ENCODE data around the gene CCHCR1. TPM values are rescaled to one million over a fixed set of nuclear protein-coding genes. Genes with fewer than 3 reads are reported as not detected.

Gene CCHCR1
- total and polyA plus RNA-seq, 2 of the 13 experiments (the other 11 are each of a cell fraction or from before 2014, with no cell fraction given): 14.6 to 28.2 TPM

DNA sequence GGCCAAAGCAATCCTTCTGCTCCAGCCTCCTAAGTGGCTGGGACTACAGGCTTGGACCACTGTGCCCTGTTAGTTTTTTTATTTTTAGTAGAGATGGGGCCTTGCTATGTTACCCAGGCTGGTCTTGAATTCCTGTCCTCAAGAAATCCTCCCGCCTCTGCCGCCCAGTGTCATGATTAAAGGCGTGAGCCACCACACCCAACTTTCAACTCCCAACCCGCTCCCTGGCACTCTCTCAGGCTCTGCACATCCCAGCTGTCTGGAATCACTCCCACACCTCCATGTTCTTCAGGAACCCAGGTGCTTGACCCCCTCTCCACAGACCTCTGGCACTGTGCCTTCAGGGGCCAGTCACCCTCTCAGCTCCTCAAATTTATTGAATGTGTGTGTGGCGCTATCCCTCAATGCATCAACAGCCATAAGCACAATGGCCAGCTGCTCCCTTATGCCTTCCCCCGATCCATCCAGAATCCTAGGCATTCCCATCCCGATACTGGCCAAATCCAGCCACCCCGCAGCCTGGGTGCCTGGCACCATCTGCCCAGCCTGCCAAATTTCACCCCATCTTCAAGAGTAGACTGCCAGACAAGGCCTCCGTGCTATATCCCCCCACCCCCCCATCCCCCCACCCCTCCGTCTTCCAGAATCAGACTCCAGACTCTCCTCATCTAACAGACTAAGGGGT is 13.5 kb upstream of the CCHCR1 start:
- no peaks in the 10 kb centered on the region for H3K4me1 ChIP-seq (ENCODE audit: insufficient read depth, low read length)
- no peak overlapping the region for H2AFZ ChIP-seq (ENCODE audit: low read length)
- no peaks in the 10 kb centered on the region; the same call in 1 of the 2 replicates for H4K20me1 ChIP-seq (ENCODE audit: insufficient read depth, low read length)
- DNase-seq (ENCODE audit: low spot score) (no peak), FAIRE-seq (no peak), ATAC-seq (no peak)
- TF ChIP-seq, protein P1, sequence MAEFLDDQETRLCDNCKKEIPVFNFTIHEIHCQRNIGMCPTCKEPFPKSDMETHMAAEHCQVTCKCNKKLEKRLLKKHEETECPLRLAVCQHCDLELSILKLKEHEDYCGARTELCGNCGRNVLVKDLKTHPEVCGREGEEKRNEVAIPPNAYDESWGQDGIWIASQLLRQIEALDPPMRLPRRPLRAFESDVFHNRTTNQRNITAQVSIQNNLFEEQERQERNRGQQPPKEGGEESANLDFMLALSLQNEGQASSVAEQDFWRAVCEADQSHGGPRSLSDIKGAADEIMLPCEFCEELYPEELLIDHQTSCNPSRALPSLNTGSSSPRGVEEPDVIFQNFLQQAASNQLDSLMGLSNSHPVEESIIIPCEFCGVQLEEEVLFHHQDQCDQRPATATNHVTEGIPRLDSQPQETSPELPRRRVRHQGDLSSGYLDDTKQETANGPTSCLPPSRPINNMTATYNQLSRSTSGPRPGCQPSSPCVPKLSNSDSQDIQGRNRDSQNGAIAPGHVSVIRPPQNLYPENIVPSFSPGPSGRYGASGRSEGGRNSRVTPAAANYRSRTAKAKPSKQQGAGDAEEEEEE (CRISPR knock-in tag; IDR thresholded peaks at IDR 0.05; ENCODE audit: borderline replicate concordance): no peak
- ChIA-PET POLR2A (no interaction called here), CTCF (ENCODE audit: low intra/inter-chr PET ratio, low total read pairs) (no interaction called here)
- intact Hi-C loops (cut with micrococcal nuclease; ENCODE audit: unreplicated experiment): no loop called here
- H3K27ac ChIP-seq (ENCODE audit: extremely low read length, insufficient read depth, low read length): no peak overlapping the region
- WGBS (ENCODE audit: low lambda C conversion rate): 98% methylated on average over 10 of the region's 10 CpGs
- H3K4me2 ChIP-seq (ENCODE audit: low read depth, low read length): no peak overlapping the region
- H3K4me3 ChIP-seq (replicated peaks in 1 of 3; ENCODE audit: insufficient read depth in 1 of 3, low read depth in 2 of 3, low read length in 3 of 3): no peak overlapping the region
- BruUV-seq (replicated peaks): no TSS peak
- no peak overlapping the region for H3K9ac ChIP-seq (ENCODE audit: insufficient read depth, low read depth, low read length)
- in situ Hi-C loops (cut with HindIII; ENCODE audit: extremely low pct_ligation_motif_present, low pct_unique_long_range_greater_than_20kb): no loop called here
- no peaks in the 10 kb centered on the region for H3K9me3 ChIP-seq (ENCODE audit: low read length)
- peaks cover 1% of the 10 kb centered on the region for H3K79me2 ChIP-seq (ENCODE audit: insufficient read depth, low read length)
- no peaks in the 10 kb centered on the region for H3K27me3 ChIP-seq (ENCODE audit: control insufficient read depth in 1 of 2, insufficient read depth in 2 of 2, low read length in 2 of 2)
- H3K36me3 ChIP-seq (replicated peaks in 1 of 2; ENCODE audit: control insufficient read depth in 1 of 2, insufficient read depth in 2 of 2, low read length in 2 of 2): peaks cover 6 to 31% of the 10 kb centered on the region in 2 experiments

DNA sequence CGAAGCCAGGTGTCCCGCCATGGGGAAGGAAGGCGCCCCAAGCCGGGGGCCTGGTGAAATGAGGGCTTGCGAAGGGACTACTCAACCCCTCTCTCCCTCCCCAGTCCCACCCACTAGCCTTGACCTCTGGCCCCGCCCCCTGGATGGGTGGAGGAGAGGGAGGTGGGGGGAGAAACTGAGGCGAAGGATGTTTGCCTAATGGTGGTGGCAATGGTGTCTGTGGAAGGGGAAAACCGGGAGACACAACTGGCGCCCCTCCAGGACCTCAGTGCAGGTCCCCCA is 12.9 kb upstream of the CCHCR1 start, which contains the start of gene POU5F1:
POU5F1 (minus strand) TSS at position 83 of the 282 bp plus-strand sequence; CDS start at position 21, 62 bp downstream.
- H3K4me2 ChIP-seq (ENCODE audit: low read depth, low read length): no peak within 1 kb of the TSS
- ChIA-PET CTCF (ENCODE audit: low intra/inter-chr PET ratio, low total read pairs) (no interaction called here), POLR2A (no interaction called here)
- no peak for ATAC-seq
- no peak within 1 kb of the TSS for H3K9ac ChIP-seq (ENCODE audit: insufficient read depth, low read depth, low read length)
- WGBS (ENCODE audit: low lambda C conversion rate): 90% methylated on average over 9 of the region's 9 CpGs
- no peak within 1 kb of the TSS for H2AFZ ChIP-seq (ENCODE audit: low read length)
- TF ChIP-seq ZNF225 (CRISPR knock-in tag; IDR thresholded peaks at IDR 0.05) (no peak), SRSF4 (IDR thresholded peaks at IDR 0.05; ENCODE audit: low read depth, low read length, poor library complexity, severe bottlenecking) (no peak), GATAD2A (CRISPR knock-in tag; IDR thresholded peaks at IDR 0.05) (no peak)
- TF ChIP-seq, protein P2, sequence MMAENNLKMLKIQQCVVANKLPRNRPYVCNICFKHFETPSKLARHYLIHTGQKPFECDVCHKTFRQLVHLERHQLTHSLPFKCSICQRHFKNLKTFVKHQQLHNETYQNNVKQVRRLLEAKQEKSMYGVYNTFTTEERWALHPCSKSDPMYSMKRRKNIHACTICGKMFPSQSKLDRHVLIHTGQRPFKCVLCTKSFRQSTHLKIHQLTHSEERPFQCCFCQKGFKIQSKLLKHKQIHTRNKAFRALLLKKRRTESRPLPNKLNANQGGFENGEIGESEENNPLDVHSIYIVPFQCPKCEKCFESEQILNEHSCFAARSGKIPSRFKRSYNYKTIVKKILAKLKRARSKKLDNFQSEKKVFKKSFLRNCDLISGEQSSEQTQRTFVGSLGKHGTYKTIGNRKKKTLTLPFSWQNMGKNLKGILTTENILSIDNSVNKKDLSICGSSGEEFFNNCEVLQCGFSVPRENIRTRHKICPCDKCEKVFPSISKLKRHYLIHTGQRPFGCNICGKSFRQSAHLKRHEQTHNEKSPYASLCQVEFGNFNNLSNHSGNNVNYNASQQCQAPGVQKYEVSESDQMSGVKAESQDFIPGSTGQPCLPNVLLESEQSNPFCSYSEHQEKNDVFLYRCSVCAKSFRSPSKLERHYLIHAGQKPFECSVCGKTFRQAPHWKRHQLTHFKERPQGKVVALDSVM (CRISPR knock-in tag; IDR thresholded peaks at IDR 0.05): no peak
- no peaks in the 10 kb centered on the region for H3K79me2 ChIP-seq (ENCODE audit: insufficient read depth, low read length)
- H3K36me3 ChIP-seq (replicated peaks in 1 of 2; ENCODE audit: control insufficient read depth in 1 of 2, insufficient read depth in 2 of 2, low read length in 2 of 2): peaks cover 6 to 25% of the 10 kb centered on the region in 2 experiments
- DNase-seq (ENCODE audit: low spot score): no peak
- no peak within 1 kb of the TSS for H3K27ac ChIP-seq (ENCODE audit: extremely low read length, insufficient read depth, low read length)
- H3K4me1 ChIP-seq (ENCODE audit: insufficient read depth, low read length): no peaks in the 10 kb centered on the region
- no peaks in the 10 kb centered on the region for H3K27me3 ChIP-seq (ENCODE audit: control insufficient read depth in 1 of 2, insufficient read depth in 2 of 2, low read length in 2 of 2)
- intact Hi-C loops (cut with micrococcal nuclease; ENCODE audit: unreplicated experiment): no loop called here
- in situ Hi-C loops (cut with HindIII; ENCODE audit: extremely low pct_ligation_motif_present, low pct_unique_long_range_greater_than_20kb): no loop called here
- H3K9me3 ChIP-seq (ENCODE audit: low read length): no peaks in the 10 kb centered on the region
- H4K20me1 ChIP-seq (ENCODE audit: insufficient read depth, low read length): no peaks in the 10 kb centered on the region; the same call in 1 of the 2 replicates
- FAIRE-seq: no peak
- no TSS peak for BruUV-seq (replicated peaks)
- no peak within 1 kb of the TSS for H3K4me3 ChIP-seq (replicated peaks in 1 of 3; ENCODE audit: insufficient read depth in 1 of 3, low read depth in 2 of 3, low read length in 3 of 3)

Measured in HepG2 (cell line).